Gastroesophageal sphincter (tissue), 4 donors: Measurements from ENCODE around the gene STYXL2. TPM values are rescaled to one million over a fixed set of nuclear protein-coding genes. Genes with fewer than 3 reads are reported as not detected.

Experiments used
- ATAC-seq: fragments of 150-250 bp; one replicate; pipeline ENCODE4 v1.9.1; 2016; ENCODE audit warnings: mild to moderate bottlenecking, moderate library complexity
- H3K27ac ChIP-seq, 4 donors: fragments of 200-600 bp; sonication (generic) in 3 of 4; 1 replicate in 3 of 4; 2 replicates in 1 of 4; pipeline ENCODE4 v1.5.1; 2016 to 2019
- H3K27me3 ChIP-seq: fragments of 200-600 bp; sonication (generic); one replicate; pipeline ENCODE4 v1.5.1; 2019
- H3K36me3 ChIP-seq, 2 donors: fragments of 200-600 bp; sonication (generic); one replicate each; pipeline ENCODE4 v1.5.1; 2019; ENCODE audit warnings: control low read depth in 1 of 2
- H3K4me1 ChIP-seq, 3 donors: fragments of 200-600 bp; sonication (generic); 1 replicate in 2 of 3; 2 replicates in 1 of 3; pipeline ENCODE4 v1.5.1; 2016 to 2019; ENCODE audit warnings: control low read depth in 2 of 3
- H3K4me3 ChIP-seq, 2 donors: fragments of 200-600 bp; sonication (generic); one replicate each; pipeline ENCODE4 v1.5.1; 2019; ENCODE audit warnings: mild to moderate bottlenecking in 1 of 2, moderate library complexity in 1 of 2
- H3K9me3 ChIP-seq, 3 donors: fragments of 200-600 bp; sonication (generic); one replicate each; pipeline ENCODE4 v1.5.1; 2017 to 2019; ENCODE audit warnings: control low read depth in 2 of 3
- EP300 ChIP-seq: sonication (generic); formaldehyde crosslinking; IDR thresholded peaks from one replicate; pipeline ENCODE4 v1.6.1; 2017; ENCODE audit warnings: antibody characterized with exemption, mild to moderate bottlenecking
- POLR2A ChIP-seq, 2 donors: fragments of 450-650 bp; IDR thresholded peaks; one replicate each; pipeline ENCODE4 v1.6.1; 2017; ENCODE audit warnings: antibody characterized with exemption in 2 of 2, mild to moderate bottlenecking in 2 of 2, moderate library complexity in 1 of 2
- POLR2AphosphoS5 ChIP-seq: sonication (generic); formaldehyde crosslinking; IDR thresholded peaks from one replicate; pipeline ENCODE4 v1.6.1; 2017; ENCODE audit warnings: antibody characterized with exemption
- WGBS, 2 donors: methylation state at CpG; one replicate each; pipeline ENCODE4 v1.1.5; 2018; ENCODE audit warnings: low coverage in 1 of 2; 5-methylcytosine and 5-hydroxymethylcytosine counted together
- total RNA-seq, 4 donors: library from RNA; depleted of rRNA; stranded (reverse); fragments of >200 nt; gene quantifications; one replicate each; pipeline ENCODE4 v1.1.0, GENCODE V29; 2016
- TF ChIP-seq, protein P1 (sequence below), 4 experiments: fragments of 200-600 bp in 2 of 4; fragments of 450-650 bp in 2 of 4; sonication (generic) in 1 of 4; IDR thresholded peaks; one replicate each; pipeline ENCODE4 v1.5.1; 2017 to 2019; ENCODE audit warnings: antibody characterized with exemption in 4 of 4, mild to moderate bottlenecking in 2 of 4, moderate library complexity in 2 of 4

The STYXL2 gene
- total RNA-seq, 4 donors from 2014 or later = 0.08 to 0.17 (median 0.16) TPM; not detected in 1

GRCh38 chr1:167136806-167137205, 42.9 kb downstream of the STYXL2 start:
- H3K4me3 ChIP-seq = no peak overlapping the region
- H3K36me3 ChIP-seq = no peaks in the 10 kb centered on the region
- no peaks in the 10 kb centered on the region for H3K9me3 ChIP-seq
- H3K4me1 ChIP-seq = no peaks in the 10 kb centered on the region
- TF ChIP-seq, protein P1, sequence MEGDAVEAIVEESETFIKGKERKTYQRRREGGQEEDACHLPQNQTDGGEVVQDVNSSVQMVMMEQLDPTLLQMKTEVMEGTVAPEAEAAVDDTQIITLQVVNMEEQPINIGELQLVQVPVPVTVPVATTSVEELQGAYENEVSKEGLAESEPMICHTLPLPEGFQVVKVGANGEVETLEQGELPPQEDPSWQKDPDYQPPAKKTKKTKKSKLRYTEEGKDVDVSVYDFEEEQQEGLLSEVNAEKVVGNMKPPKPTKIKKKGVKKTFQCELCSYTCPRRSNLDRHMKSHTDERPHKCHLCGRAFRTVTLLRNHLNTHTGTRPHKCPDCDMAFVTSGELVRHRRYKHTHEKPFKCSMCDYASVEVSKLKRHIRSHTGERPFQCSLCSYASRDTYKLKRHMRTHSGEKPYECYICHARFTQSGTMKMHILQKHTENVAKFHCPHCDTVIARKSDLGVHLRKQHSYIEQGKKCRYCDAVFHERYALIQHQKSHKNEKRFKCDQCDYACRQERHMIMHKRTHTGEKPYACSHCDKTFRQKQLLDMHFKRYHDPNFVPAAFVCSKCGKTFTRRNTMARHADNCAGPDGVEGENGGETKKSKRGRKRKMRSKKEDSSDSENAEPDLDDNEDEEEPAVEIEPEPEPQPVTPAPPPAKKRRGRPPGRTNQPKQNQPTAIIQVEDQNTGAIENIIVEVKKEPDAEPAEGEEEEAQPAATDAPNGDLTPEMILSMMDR (IDR thresholded peaks at IDR 0.05) = no peak
- WGBS, 2 donors = 79 to 85% methylated on average over 2 of the region's 2 CpGs
- ATAC-seq = no peak
- no peak overlapping the region for H3K27ac ChIP-seq
- no peaks in the 10 kb centered on the region for H3K27me3 ChIP-seq

DNA sequence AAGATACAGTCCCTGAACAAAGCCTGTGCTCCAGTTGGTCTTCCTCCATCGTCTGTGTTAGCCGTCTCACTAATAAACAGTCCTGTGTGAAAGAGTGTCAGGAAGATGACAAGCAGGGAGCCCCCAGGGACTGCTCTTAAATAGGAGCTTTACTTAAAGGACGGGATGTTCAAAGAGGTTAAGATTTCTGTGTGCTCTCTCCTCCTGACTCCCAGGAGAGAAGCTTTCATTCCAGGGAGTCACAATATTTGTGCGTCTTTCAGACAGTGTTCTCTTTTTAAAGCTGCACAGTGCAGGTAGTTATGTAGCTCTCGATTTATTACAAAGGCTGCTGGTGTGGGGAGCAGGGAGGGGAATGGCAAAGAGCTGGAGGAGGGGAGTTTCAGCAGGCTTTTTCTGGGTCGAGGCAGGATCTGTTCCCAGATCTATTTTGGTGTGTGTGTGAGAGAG, 43.5 kb downstream of the STYXL2 start:
- ATAC-seq = no peak
- Histone ChIP-seq H3K27ac (no peak overlapping the region), H3K9me3 (no peaks in the 10 kb centered on the region), H3K27me3 (no peaks in the 10 kb centered on the region), H3K4me1 (no peaks in the 10 kb centered on the region), H3K4me3 (no peak overlapping the region), H3K36me3 (no peaks in the 10 kb centered on the region)
- 5 to 9% methylated on average over 6 of the region's 6 CpGs for WGBS, 2 donors
- TF ChIP-seq POLR2A (IDR thresholded peaks at IDR 0.05) (no peak), EP300 (no peak), POLR2AphosphoS5 (no peak)
- TF ChIP-seq, protein P1 (IDR thresholded peaks at IDR 0.05) = no peak

GRCh38 chr1:167137793-167138510, 44.1 kb downstream of the STYXL2 start:
- Histone ChIP-seq H3K27ac (no peak overlapping the region), H3K4me1 (no peaks in the 10 kb centered on the region), H3K27me3 (no peaks in the 10 kb centered on the region), H3K9me3 (no peaks in the 10 kb centered on the region), H3K36me3 (no peaks in the 10 kb centered on the region), H3K4me3 (no peak overlapping the region)
- 66 to 92% methylated on average over 2 to 3 of the region's 3 CpGs for WGBS, 2 donors
- ATAC-seq = no peak
- no peak for TF ChIP-seq EP300
- TF ChIP-seq, protein P1 (IDR thresholded peaks at IDR 0.05) = no peak
- TF ChIP-seq POLR2A (IDR thresholded peaks at IDR 0.05) = no peak
- no peak for TF ChIP-seq POLR2AphosphoS5

DNA sequence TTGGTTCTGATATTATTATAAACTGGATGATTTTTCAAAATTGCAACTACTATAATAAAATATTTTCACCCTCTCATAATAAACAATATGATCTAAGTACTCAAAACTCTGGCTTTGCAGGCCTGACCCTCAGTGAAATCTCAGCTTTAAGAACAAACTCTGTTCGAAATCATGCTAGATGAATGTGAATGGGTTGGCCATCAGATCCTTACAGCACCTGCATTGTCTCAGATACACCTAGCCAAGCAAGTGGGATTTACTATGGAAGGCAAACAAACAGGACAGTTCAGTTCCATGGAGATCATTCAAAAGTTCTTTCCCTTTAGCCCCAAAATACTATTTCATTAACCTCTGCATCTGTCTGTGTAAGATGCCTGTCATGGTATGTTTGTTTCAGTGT, 44.8 kb downstream of the STYXL2 start:
- no peak for ATAC-seq
- 77 to 83% methylated on average over 1 of the region's 1 CpG for WGBS, 2 donors

DNA sequence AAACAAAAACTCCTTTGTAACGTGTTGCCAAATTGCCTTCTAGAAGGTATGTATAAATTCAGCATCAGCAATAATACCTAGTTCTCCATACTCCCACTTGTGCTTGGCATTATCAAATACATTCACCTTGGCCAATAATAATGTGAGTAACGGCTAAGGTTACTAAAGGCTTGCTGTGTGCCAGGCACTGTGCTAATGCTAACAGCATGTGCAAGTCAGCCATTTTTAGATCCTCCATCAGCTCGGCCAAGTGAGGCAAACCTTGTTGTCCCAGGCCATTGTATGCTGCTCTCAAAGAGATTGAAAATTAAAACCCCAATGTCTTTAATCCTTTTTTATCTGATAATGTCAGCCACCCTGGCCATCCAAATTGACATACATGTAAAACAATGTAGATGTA, 48.1 kb downstream of the STYXL2 start:
- no peaks in the 10 kb centered on the region for H3K4me1 ChIP-seq
- TF ChIP-seq POLR2AphosphoS5 = no peak
- no peak for TF ChIP-seq EP300
- TF ChIP-seq, protein P1 (IDR thresholded peaks at IDR 0.05) = no peak
- TF ChIP-seq POLR2A (IDR thresholded peaks at IDR 0.05) = no peak
- H3K4me3 ChIP-seq = no peak overlapping the region
- WGBS, 2 donors = 64 to 76% methylated on average over 3 of the region's 3 CpGs
- no peak for ATAC-seq
- H3K36me3 ChIP-seq = no peaks in the 10 kb centered on the region
- H3K27me3 ChIP-seq = no peaks in the 10 kb centered on the region
- no peak overlapping the region for H3K27ac ChIP-seq
- no peaks in the 10 kb centered on the region for H3K9me3 ChIP-seq

More for the DNA sequence above, 44.8 kb downstream of the STYXL2 start:
- Histone ChIP-seq H3K36me3 (no peaks in the 10 kb centered on the region), H3K9me3 (no peaks in the 10 kb centered on the region), H3K27ac (no peak overlapping the region), H3K4me3 (no peak overlapping the region), H3K4me1 (no peaks in the 10 kb centered on the region), H3K27me3 (no peaks in the 10 kb centered on the region)
- no peak for TF ChIP-seq POLR2A (IDR thresholded peaks at IDR 0.05)
- TF ChIP-seq, protein P1 (IDR thresholded peaks at IDR 0.05) = no peak
- no peak for TF ChIP-seq EP300
- TF ChIP-seq POLR2AphosphoS5 = no peak
